Measurements from ENCODE around the gene SLC6A3.

GRCh38 chr5:1445689-1446601, 705 bp upstream of the SLC6A3 start:
- no peak for TF ChIP-seq EZH2 (IDR thresholded peaks at IDR 0.05; ENCODE audit: borderline replicate concordance, insufficient read depth, low read depth, low read length, poor library complexity, severe bottlenecking)
- no peak for TF ChIP-seq CTCF (IDR thresholded peaks at IDR 0.05)

Measured in B cell (primary cell).